Activated naive CD8-positive, alpha-beta T cell treated with anti-CD3 and anti-CD28 coated beads, Interleukin-2, amount 50 U/mL, for 24 hours (primary cell): ENCODE results near the gene BCL7B.
"Not testable (repeated sequence)": the region's sequence is repeated elsewhere in the genome, so short reads cannot be mapped to it uniquely, and the experiment has no call there.

Experiments
- ATAC-seq: fragments of 150-1000 bp; cut with Tn5 transposase; one replicate; pipeline ENCODE4 v1.10.0; 2021
- DNase-seq: peaks from one replicate; pipeline ENCODE4 v3.0.0; 2021
- H3K27ac Mint-ChIP-seq: one replicate; pipeline ENCODE4 v1.8.0; 2021; ENCODE audit warnings: mild to moderate bottlenecking, mixed read lengths
- H3K27me3 Mint-ChIP-seq: one replicate; pipeline ENCODE4 v1.8.0; 2021; ENCODE audit warnings: mixed read lengths
- H3K36me3 Mint-ChIP-seq: one replicate; pipeline ENCODE4 v1.8.0; 2021; ENCODE audit warnings: low read depth, mixed read lengths
- H3K4me1 Mint-ChIP-seq: one replicate; pipeline ENCODE4 v1.8.0; 2021; ENCODE audit warnings: mixed read lengths
- H3K4me3 Mint-ChIP-seq: one replicate; pipeline ENCODE4 v1.8.0; 2021; ENCODE audit warnings: mild to moderate bottlenecking, moderate library complexity, mixed read lengths
- H3K9me3 Mint-ChIP-seq: one replicate; pipeline ENCODE4 v1.8.0; 2021; ENCODE audit warnings: mixed read lengths

BCL7B gene

DNA sequence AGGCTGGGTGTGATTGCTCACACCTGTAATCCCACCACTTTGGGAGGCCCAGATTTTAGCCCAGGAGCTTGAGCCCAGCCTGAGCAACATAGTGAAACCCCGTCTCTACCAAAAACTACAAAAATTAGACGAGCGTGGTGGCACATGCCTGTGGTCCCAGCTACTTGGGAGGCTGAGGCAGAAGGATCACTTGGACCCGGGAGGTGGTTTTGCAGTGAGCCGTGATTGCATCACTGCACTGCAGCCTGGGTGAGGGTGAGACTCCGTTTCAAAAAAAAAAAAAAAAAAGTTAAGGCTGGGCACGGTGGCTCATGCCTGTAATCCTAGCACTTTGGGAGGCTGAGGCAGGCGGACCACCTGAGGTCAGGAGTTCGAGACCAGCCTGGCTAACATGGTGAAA lies 23.5 kb upstream of the BCL7B start:
- not testable (repeated sequence) for DNase-seq, H3K4me3 Mint-ChIP-seq, ATAC-seq, H3K9me3 Mint-ChIP-seq, H3K36me3 Mint-ChIP-seq, H3K27me3 Mint-ChIP-seq, H3K27ac Mint-ChIP-seq
- H3K4me1 Mint-ChIP-seq = peaks cover 33% of the 10 kb centered on the region

GRCh38 chr7:73578342-73579128 lies 21.0 kb upstream of the BCL7B start, which contains the start of gene TBL2:
Gene TBL2 (minus strand): TSS chr7:73578579. CDS start chr7:73578549, 30 bp downstream.
- Mint-ChIP-seq H3K27me3 (no peaks in the 10 kb centered on the region), H3K4me1 (peaks cover 36% of the 10 kb centered on the region), H3K9me3 (no peaks in the 10 kb centered on the region), H3K36me3 (peaks cover 15% of the 10 kb centered on the region), H3K4me3 (peak within 1 kb of the TSS; percentile 87), H3K27ac (peak within 1 kb of the TSS; percentile 95)
- ATAC-seq = peak; percentile 90
- peak; percentile 98 for DNase-seq

DNA sequence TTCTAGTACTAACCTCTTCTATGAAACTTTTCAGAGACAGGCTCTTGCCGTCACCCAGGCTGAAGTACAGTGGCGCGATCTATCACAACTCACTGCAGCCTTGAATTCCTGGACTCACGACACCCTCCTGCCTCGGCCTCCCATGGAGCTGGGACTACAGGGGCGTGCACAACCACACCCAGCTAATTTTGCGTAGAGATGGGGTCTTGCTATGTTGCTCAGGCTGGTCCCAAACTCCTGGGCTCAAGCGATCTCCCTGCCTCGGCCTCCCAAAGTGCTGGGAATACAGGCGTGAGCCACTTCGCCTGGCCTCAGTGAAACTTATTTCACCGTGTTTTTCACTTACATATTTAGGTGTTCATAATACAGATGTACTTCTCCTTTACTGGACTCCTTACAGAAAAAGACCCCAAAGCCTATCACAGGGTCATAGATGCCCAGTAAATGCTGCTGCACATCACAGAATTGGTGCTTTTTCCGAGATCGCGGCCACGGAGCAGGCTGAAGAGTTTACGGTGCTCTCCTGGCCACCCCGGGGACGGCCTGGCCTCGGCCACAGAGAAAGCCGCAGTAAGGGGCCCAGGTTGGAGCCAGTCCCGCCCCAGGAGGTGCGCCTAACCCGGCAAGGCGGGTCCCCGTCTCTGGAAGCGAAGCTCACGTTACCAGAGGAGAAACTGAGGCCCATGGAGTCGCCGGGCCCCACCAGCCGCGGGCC lies 20.3 kb upstream of the BCL7B start:
- Mint-ChIP-seq H3K4me1 (peaks cover 36% of the 10 kb centered on the region), H3K4me3 (peak overlapping the region; percentile 87), H3K36me3 (peaks cover 15% of the 10 kb centered on the region), H3K27me3 (no peaks in the 10 kb centered on the region), H3K27ac (peak overlapping the region; percentile 95), H3K9me3 (no peaks in the 10 kb centered on the region)
- DNase-seq = no peak
- ATAC-seq = peak; percentile 4

GRCh38 chr7:73573791-73574190 lies 16.3 kb upstream of the BCL7B start:
- peaks cover 24% of the 10 kb centered on the region for H3K4me1 Mint-ChIP-seq
- no peaks in the 10 kb centered on the region for H3K9me3 Mint-ChIP-seq
- H3K27ac Mint-ChIP-seq = no peak overlapping the region
- DNase-seq = no peak
- H3K4me3 Mint-ChIP-seq = no peak overlapping the region
- no peak for ATAC-seq
- peaks cover 43% of the 10 kb centered on the region for H3K36me3 Mint-ChIP-seq
- no peaks in the 10 kb centered on the region for H3K27me3 Mint-ChIP-seq

DNA sequence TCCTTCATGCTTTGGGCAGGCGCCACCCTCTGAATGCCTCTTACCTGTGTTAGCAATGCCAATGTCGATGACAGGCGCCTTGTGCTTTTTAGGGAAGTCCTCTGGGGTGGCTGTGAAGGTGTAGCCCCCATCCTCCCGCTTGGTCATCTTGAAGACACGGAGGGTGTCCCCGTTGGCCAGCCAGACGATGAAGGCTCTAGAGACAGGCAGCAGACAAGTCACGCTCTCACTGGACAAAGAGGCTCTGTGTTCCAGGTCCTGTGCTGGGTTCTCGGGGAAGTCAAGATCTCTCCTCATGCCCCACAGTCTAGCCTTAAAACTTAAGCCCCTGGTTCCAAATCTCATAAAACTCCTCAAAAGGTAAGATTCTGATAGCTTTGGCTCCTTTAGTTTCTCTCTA lies 15.8 kb upstream of the BCL7B start:
- ATAC-seq = no peak
- Mint-ChIP-seq H3K36me3 (peaks cover 43% of the 10 kb centered on the region), H3K9me3 (no peaks in the 10 kb centered on the region), H3K4me1 (peaks cover 23% of the 10 kb centered on the region), H3K4me3 (no peak overlapping the region), H3K27me3 (no peaks in the 10 kb centered on the region), H3K27ac (peak overlapping the region; percentile 18)
- DNase-seq = no peak

DNA sequence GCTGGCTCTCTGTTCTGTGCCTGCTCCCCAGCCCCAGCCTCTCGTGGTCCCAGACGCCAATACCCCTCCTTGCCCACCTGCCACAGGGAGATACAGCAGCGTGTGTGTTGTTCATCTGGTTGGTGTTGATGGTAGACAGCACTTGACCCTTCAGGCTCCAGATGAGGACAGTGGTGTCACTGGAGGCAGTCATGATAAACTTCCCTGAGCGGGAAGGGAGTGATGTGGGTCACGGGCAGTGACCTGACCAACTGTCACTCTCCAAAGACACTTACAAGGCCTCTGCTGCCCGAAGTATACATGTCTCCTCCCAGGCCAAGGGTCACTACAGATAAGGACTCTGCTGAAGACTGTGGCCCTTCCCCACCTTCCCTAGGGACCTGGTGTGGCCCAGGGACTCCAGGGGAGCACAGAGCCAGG lies 15.3 kb upstream of the BCL7B start:
- Mint-ChIP-seq H3K36me3 (peaks cover 43% of the 10 kb centered on the region), H3K4me3 (no peak overlapping the region), H3K4me1 (peaks cover 23% of the 10 kb centered on the region), H3K27me3 (no peaks in the 10 kb centered on the region), H3K27ac (no peak overlapping the region), H3K9me3 (no peaks in the 10 kb centered on the region)
- ATAC-seq = no peak
- no peak for DNase-seq

DNA sequence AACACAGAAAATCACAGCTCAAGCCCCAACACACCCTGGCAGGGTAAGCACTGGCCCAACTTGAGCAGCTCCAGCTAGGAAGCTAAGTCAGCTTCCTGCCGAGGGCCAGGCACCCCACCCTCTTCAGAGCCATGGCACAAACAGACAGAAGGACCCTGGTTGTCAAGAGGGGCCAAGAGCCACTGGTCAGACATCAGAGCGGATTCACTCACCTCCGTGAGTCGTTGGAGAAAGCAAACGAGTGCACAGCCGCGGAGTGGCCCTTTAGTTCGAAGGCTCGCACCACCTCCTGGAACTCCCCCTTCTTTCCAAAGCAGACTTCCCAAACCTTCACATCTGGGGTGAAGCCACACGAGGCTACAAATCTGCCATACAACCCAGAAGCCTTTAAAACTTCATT lies 13.5 kb upstream of the BCL7B start:
- Mint-ChIP-seq H3K4me3 (no peak overlapping the region), H3K27ac (no peak overlapping the region), H3K27me3 (no peaks in the 10 kb centered on the region), H3K9me3 (no peaks in the 10 kb centered on the region), H3K36me3 (peaks cover 37% of the 10 kb centered on the region), H3K4me1 (peaks cover 16% of the 10 kb centered on the region)
- ATAC-seq (no peak), DNase-seq (no peak)

DNA sequence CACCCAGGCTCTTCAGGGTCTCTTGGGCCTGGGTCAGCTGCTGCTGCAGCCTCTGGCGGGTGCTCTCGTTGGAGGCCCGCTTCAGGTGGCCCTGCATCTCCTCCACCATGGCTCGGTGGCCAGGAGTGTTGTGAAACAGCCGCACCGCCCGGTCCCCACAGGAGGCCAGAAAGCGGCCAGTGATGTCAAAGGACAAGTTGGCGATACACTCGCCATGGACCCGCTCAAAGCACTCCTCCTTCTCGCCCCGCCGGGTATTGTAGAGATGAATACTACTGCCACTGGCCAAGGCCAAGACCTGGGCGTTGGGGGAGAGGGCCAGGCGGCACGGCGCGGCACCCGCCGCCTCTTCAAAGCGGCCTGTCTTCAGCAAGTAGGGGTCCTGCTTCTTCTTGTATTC lies 13.0 kb upstream of the BCL7B start:
- DNase-seq (no peak), ATAC-seq (no peak)
- no peaks in the 10 kb centered on the region for H3K27me3 Mint-ChIP-seq
- H3K9me3 Mint-ChIP-seq = no peaks in the 10 kb centered on the region
- H3K36me3 Mint-ChIP-seq = peaks cover 37% of the 10 kb centered on the region
- H3K4me3 Mint-ChIP-seq = no peak overlapping the region
- peaks cover 20% of the 10 kb centered on the region for H3K4me1 Mint-ChIP-seq
- no peak overlapping the region for H3K27ac Mint-ChIP-seq

GRCh38 chr7:73569042-73569608 lies 11.6 kb upstream of the BCL7B start:
- H3K27me3 Mint-ChIP-seq = no peaks in the 10 kb centered on the region
- peaks cover 32% of the 10 kb centered on the region for H3K36me3 Mint-ChIP-seq
- peaks cover 19% of the 10 kb centered on the region for H3K4me1 Mint-ChIP-seq
- DNase-seq = no peak
- H3K4me3 Mint-ChIP-seq = no peak overlapping the region
- no peak overlapping the region for H3K27ac Mint-ChIP-seq
- H3K9me3 Mint-ChIP-seq = no peaks in the 10 kb centered on the region
- no peak for ATAC-seq

DNA sequence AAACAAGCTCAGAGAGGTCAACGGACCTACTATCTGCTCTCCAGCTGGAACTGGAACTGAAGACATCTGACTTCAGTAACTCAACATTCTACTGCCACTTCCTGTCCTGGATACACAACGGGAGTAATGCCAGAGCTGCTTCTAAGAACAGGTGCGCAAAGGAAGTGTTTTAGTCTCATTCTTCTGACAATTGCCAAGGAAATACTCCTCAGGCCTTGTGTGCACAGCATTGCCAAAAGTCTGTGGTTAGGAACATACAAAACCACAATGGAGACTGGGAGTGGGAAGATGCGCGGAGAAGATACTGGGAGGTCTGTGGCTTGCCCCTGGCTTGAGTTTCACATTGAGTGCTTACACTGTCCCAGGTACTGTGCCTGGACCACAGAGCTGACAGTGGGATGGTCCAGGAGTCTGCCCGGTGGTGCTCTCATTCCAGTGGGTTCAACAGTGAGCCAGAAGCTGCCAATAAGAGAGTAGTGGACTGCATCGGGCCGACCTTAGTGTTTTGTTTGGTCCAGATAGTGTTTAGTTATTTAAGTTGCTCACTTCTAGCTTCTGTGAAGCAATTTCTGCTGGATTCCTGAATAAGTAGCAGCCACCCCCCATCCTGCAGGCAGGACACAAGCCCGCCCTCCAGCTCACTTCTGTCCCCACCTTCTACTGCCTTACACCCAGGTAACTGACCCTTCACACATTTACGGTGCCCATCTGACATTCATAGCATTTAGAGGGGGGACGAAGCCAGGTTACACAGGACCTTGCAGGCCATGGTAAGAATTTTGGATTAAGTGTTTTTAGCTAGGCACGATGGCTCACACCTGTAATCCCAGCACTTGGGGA lies 10.6 kb upstream of the BCL7B start:
- H3K36me3 Mint-ChIP-seq = peaks cover 28% of the 10 kb centered on the region
- no peak overlapping the region for H3K4me3 Mint-ChIP-seq
- peaks cover 19% of the 10 kb centered on the region for H3K4me1 Mint-ChIP-seq
- no peaks in the 10 kb centered on the region for H3K9me3 Mint-ChIP-seq
- DNase-seq (no peak), ATAC-seq (no peak)
- no peaks in the 10 kb centered on the region for H3K27me3 Mint-ChIP-seq
- no peak overlapping the region for H3K27ac Mint-ChIP-seq

GRCh38 chr7:73567140-73567539 lies 9.7 kb upstream of the BCL7B start:
- Mint-ChIP-seq H3K36me3 (peaks cover 22% of the 10 kb centered on the region), H3K9me3 (no peaks in the 10 kb centered on the region), H3K4me1 (peaks cover 19% of the 10 kb centered on the region), H3K4me3 (no peak overlapping the region), H3K27ac (no peak overlapping the region), H3K27me3 (no peaks in the 10 kb centered on the region)
- ATAC-seq (no peak), DNase-seq (no peak)

DNA sequence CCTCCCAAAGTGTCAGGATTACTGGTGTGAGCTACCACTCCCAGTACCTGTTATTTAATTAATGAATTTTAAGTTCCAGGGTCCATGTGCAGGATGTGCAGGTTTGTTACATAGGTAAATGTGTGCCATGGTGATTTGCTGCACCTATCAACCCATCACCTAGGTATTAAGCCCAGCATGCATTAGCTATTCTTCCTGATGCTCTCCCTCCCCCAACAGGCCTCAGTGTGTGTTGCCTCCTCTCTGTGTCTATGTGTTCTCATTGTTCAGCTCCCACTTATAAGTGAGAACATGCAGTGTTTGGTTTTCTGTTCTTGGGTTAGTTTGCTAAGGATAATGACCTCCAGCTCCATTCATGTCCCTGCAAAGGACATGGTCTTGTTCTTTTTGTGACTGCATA lies 8.9 kb upstream of the BCL7B start:
- not testable (repeated sequence) for DNase-seq, H3K27me3 Mint-ChIP-seq, H3K9me3 Mint-ChIP-seq, ATAC-seq, H3K27ac Mint-ChIP-seq
- peak overlapping the region; percentile 66 for H3K4me3 Mint-ChIP-seq
- H3K4me1 Mint-ChIP-seq = peaks cover 19% of the 10 kb centered on the region
- peaks cover 19% of the 10 kb centered on the region for H3K36me3 Mint-ChIP-seq

DNA sequence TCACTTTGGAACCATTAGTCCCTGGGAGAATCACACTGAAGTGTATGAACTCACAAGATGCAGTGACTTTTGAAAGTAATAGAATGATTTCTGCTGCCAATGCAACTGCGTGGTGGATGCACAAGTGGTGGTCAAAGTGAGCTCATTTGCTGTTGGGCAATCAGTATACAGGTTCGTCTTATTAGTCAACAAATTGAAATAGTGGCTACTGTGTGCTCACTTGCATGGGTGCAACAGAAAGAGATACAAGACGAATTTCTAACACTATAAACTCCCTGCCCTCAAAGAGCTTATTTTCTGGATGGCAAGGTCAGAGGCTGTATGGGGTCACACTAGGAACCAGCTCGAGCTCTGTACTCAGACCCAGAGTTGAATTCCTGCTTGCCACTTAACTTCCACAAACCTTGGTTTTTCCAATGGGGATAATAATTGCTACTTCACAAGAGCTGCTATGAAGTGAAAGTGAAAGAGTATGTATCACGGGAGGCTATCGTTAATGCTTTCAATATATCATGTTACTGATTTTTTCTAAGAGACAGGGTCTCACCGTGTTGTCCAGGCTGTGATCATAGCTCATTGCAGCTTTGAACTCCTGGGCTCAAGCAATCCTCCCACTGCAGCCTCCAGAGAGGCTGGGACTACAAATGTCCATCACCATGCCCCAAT lies 8.3 kb upstream of the BCL7B start:
- Mint-ChIP-seq H3K27me3 (no peaks in the 10 kb centered on the region), H3K36me3 (peaks cover 14% of the 10 kb centered on the region)

More for the DNA sequence above, 8.3 kb upstream of the BCL7B start:
- no peak for ATAC-seq
- Mint-ChIP-seq H3K4me1 (peaks cover 21% of the 10 kb centered on the region), H3K9me3 (no peaks in the 10 kb centered on the region), H3K27ac (no peak overlapping the region), H3K4me3 (peak overlapping the region; percentile 66)
- DNase-seq = no peak
